NB4 (cell line): ENCODE results near the gene CDCA7.

ENCODE experiments used
- MYC ChIP-seq: IDR thresholded peaks from 2 replicates; pipeline ENCODE4 v1.6.1; 2011; ENCODE audit warnings: low read depth, low read length
- POLR2A ChIP-seq: IDR thresholded peaks from 2 replicates; pipeline ENCODE4 v1.6.1; 2011; ENCODE audit warnings: mild to moderate bottlenecking; ENCODE audit not compliant: insufficient read length; ENCODE audit errors: extremely low read depth
- TF ChIP-seq, protein P1 (sequence below): IDR thresholded peaks from 2 replicates; pipeline ENCODE4 v1.6.1; 2011; ENCODE audit warnings: low read depth, low read length
- TF ChIP-seq, protein P2 (sequence below): IDR thresholded peaks from one replicate; pipeline ENCODE4 v1.5.1; 2012; ENCODE audit warnings: low read depth, low read length

DNA sequence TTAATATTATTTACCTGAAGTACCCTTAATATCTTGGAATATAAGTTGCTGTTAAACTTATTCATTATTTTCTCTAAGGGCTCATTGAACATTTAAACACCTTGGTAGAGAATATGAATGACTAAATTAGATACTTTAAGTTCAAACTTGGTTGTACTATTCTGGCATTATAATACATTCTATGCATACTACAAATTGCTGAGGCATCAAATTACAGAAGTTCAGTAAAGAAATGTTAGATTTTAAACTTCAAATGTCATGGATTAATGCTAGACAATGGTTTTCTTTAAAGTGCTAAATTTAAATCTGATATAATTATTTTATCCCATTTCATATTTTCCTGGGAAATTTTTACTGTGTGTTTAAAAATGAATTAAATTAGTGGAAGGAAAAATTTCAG is 63.1 kb downstream of the CDCA7 start:
- TF ChIP-seq, protein P1, sequence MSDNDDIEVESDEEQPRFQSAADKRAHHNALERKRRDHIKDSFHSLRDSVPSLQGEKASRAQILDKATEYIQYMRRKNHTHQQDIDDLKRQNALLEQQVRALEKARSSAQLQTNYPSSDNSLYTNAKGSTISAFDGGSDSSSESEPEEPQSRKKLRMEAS: no peak
- TF ChIP-seq, protein P2, sequence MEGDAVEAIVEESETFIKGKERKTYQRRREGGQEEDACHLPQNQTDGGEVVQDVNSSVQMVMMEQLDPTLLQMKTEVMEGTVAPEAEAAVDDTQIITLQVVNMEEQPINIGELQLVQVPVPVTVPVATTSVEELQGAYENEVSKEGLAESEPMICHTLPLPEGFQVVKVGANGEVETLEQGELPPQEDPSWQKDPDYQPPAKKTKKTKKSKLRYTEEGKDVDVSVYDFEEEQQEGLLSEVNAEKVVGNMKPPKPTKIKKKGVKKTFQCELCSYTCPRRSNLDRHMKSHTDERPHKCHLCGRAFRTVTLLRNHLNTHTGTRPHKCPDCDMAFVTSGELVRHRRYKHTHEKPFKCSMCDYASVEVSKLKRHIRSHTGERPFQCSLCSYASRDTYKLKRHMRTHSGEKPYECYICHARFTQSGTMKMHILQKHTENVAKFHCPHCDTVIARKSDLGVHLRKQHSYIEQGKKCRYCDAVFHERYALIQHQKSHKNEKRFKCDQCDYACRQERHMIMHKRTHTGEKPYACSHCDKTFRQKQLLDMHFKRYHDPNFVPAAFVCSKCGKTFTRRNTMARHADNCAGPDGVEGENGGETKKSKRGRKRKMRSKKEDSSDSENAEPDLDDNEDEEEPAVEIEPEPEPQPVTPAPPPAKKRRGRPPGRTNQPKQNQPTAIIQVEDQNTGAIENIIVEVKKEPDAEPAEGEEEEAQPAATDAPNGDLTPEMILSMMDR: no peak
- TF ChIP-seq POLR2A (no peak), MYC (no peak)
